B cell (primary cell): ENCODE measurements around the gene SLC47A2. TPM values are rescaled to one million over a fixed set of nuclear protein-coding genes. Genes with fewer than 3 reads are reported as not detected.

Experiments
- ATAC-seq: fragments of 200-7000 bp; cut with Tn5 transposase; one replicate; pipeline ENCODE4 v1.10.0; 2021; ENCODE audit warnings: low read depth, mild to moderate bottlenecking, moderate number of reproducible peaks, moderate library complexity
- CTCF ChIA-PET: fragments of 350-600 bp; sonication (Branson Sonifier 250); formaldehyde crosslinking; loops from one replicate; lab custom pipeline; 2021; ENCODE audit warnings: antibody characterized with exemption, inconsistent platforms; lab: Charles Lee
- POLR2A ChIA-PET: fragments of 350-600 bp; sonication (Branson Sonifier 250); formaldehyde crosslinking; loops from one replicate; lab custom pipeline; 2021; ENCODE audit warnings: antibody characterized with exemption; lab: Charles Lee
- DNase-seq: peaks from one replicate; pipeline ENCODE4 v3.0.0; 2013
- H2AFZ ChIP-seq: 2 replicates; pipeline ENCODE4 v1.6.1; 2012; ENCODE audit warnings: mild to moderate bottlenecking, low read depth, low read length; ENCODE audit not compliant: insufficient read depth, poor library complexity, severe bottlenecking
- H3K27ac ChIP-seq, 2 donors: 1 replicate in 1 of 2; 2 replicates in 1 of 2; pipeline ENCODE4 v1.5.1; 2012 to 2013; ENCODE audit warnings: low read length in 2 of 2, mild to moderate bottlenecking in 2 of 2, moderate library complexity in 1 of 2
- H3K27me3 ChIP-seq, 4 experiments: fragments of 200-600 bp in 1 of 4; sonication (generic) in 1 of 4; replicated peaks in 1 of 4; 1 replicate in 2 of 4; 2 replicates in 2 of 4; pipeline versions ENCODE4 v1.6.1 to v1.7.0; 2013 to 2016; ENCODE audit warnings: low read length in 3 of 4, mild to moderate bottlenecking in 2 of 4, mixed read lengths in 1 of 4, moderate library complexity in 1 of 4; ENCODE audit not compliant: insufficient read depth in 4 of 4, control insufficient read depth in 3 of 4; ENCODE audit errors: control extremely low read depth in 1 of 4
- H3K36me3 ChIP-seq, 2 experiments: replicated peaks in 1 of 2; 1 replicate in 1 of 2; 2 replicates in 1 of 2; pipeline versions ENCODE4 v1.6.1 to v1.7.1; 2013; ENCODE audit warnings: low read length in 1 of 2; ENCODE audit not compliant: insufficient read depth in 2 of 2, control insufficient read depth in 1 of 2; ENCODE audit errors: control extremely low read depth in 1 of 2, extremely low read depth in 1 of 2
- H3K4me1 ChIP-seq, 2 donors: fragments of 200-600 bp in 1 of 2; sonication (generic) in 1 of 2; 1 replicate in 1 of 2; 2 replicates in 1 of 2; pipeline versions ENCODE4 v1.5.1 to v1.6.1; 2013 to 2017; ENCODE audit warnings: low read length in 2 of 2; ENCODE audit not compliant: control insufficient read depth in 2 of 2, insufficient read depth in 2 of 2
- H3K4me2 ChIP-seq: replicated peaks from 2 replicates; pipeline ENCODE3; 2012; ENCODE audit warnings: mild to moderate bottlenecking, low read depth, low read length; ENCODE audit not compliant: poor library complexity, severe bottlenecking
- H3K4me3 ChIP-seq, 5 experiments: fragments of 200-600 bp in 1 of 5; sonication (generic) in 1 of 5; 1 replicate in 3 of 5; 2 replicates in 2 of 5; pipeline versions ENCODE4 v1.5.1 to v1.7.0; 2011 to 2016; ENCODE audit warnings: low read length in 4 of 5, mild to moderate bottlenecking in 4 of 5, low read depth in 2 of 5, control low read depth in 1 of 5, moderate library complexity in 1 of 5; ENCODE audit not compliant: insufficient read depth in 1 of 5; ENCODE audit errors: control extremely low read depth in 1 of 5, extremely low read depth in 1 of 5
- H3K79me2 ChIP-seq: fragments of 200-600 bp; sonication (generic); one replicate; pipeline ENCODE4 v1.6.0; 2016; ENCODE audit warnings: low read length; ENCODE audit not compliant: control insufficient read depth, insufficient read depth
- H3K9ac ChIP-seq: fragments of 200-600 bp; sonication (generic); 2 replicates; pipeline ENCODE4 v1.6.1; 2017; ENCODE audit warnings: mild to moderate bottlenecking, low read length, moderate library complexity
- H3K9me3 ChIP-seq, 3 donors: one replicate each; pipeline versions ENCODE4 v1.6.1 to v1.7.1; 2013; ENCODE audit warnings: low read length in 2 of 3; ENCODE audit not compliant: control insufficient read depth in 2 of 3, insufficient read depth in 1 of 3; ENCODE audit errors: control extremely low read depth in 1 of 3
- H4K20me1 ChIP-seq: 2 replicates; pipeline ENCODE4 v1.6.0; 2012; ENCODE audit warnings: mild to moderate bottlenecking, low read length; ENCODE audit not compliant: insufficient read depth, control insufficient read depth, poor library complexity, severe bottlenecking
- H3K27ac Mint-ChIP-seq: one replicate; pipeline ENCODE4 v1.8.0; 2021; ENCODE audit warnings: mixed read lengths
- H3K27me3 Mint-ChIP-seq: one replicate; pipeline ENCODE4 v1.8.0; 2021; ENCODE audit warnings: mixed read lengths
- H3K4me1 Mint-ChIP-seq: one replicate; pipeline ENCODE4 v1.8.0; 2021; ENCODE audit warnings: mixed read lengths
- H3K4me3 Mint-ChIP-seq: one replicate; pipeline ENCODE4 v1.8.0; 2021; ENCODE audit warnings: mixed read lengths
- H3K9me3 Mint-ChIP-seq: one replicate; pipeline ENCODE4 v1.8.0; 2022; ENCODE audit warnings: mixed read lengths; ENCODE audit not compliant: insufficient read depth
- EZH2 ChIP-seq: IDR thresholded peaks from 2 replicates; pipeline ENCODE4 v1.6.1; 2012; ENCODE audit warnings: borderline replicate concordance, low read depth, mild to moderate bottlenecking, moderate library complexity, low read length; ENCODE audit not compliant: insufficient read depth, poor library complexity, severe bottlenecking
- WGBS: methylation state at CpG from one replicate; pipeline ENCODE4 v1.1.5; 2013; ENCODE audit warnings: missing lambda C conversion rate; ENCODE audit not compliant: insufficient coverage; 5-methylcytosine and 5-hydroxymethylcytosine counted together
- intact Hi-C: fragments of 100-400 bp; cut with micrococcal nuclease; formaldehyde crosslinking; loops from one replicate; pipeline ENCODE4 v1.10.0; 2022
- polyA plus RNA-seq: library from polyadenylated mRNA; depleted of rRNA; stranded (reverse); fragments of >200 nt; gene quantifications from 2 replicates; pipeline ENCODE4 v1.2.3, GENCODE V29; 2012
- small RNA-seq: library from RNA; depleted of rRNA; stranded (forward); fragments of <200 nt; gene quantifications from one replicate; pipeline ENCODE3, GENCODE V24; 2012; ENCODE audit warnings: low replicate concordance, low read depth; ENCODE audit not compliant: insufficient read length
- total RNA-seq, 2 donors: library from RNA; stranded (reverse); fragments of 120-200 nt in 1 of 2; gene quantifications; 1 replicate in 1 of 2; 2 replicates in 1 of 2; pipeline versions ENCODE4 v1.2.3 to v1.2.4, GENCODE V29; 2013 to 2022
- TF ChIP-seq, protein P1 (sequence below): fragments of 200-600 bp; IDR thresholded peaks from one replicate; pipeline ENCODE4 v1.8.0; 2022; ENCODE audit warnings: antibody characterized with exemption, mild to moderate bottlenecking

The SLC47A2 gene
- total and polyA plus RNA-seq, 2 donors (not counting 1 experiment from before 2014, with no cell fraction given): not detected

DNA sequence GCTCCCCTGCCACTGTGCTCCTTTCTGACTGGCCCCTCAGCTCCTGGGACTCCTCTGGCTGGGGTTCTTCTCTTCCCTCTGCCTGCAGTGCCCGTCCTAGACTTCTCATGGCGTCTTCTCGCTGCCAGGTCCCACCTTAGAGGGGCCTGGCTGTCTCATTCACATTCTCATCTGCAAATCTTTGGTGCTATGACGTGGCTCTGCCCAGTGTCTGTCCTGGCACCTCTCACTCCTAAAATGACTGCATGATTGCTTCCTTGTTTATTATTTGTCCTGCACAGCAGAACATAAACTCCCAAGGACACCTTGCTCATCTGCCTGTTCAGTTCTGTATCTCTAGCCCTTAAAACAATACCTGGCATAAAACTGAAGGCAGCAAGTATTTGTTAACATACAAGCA is 86.3 kb downstream of the SLC47A2 start:
- no peaks in the 10 kb centered on the region for H3K9me3 Mint-ChIP-seq
- ChIA-PET POLR2A (no interaction called here), CTCF (interaction anchor here (1.0 kb wide), 1 partner anchor 16 kb away, joined by 3 read pairs; no protein-coding TSS in a partner anchor)
- H3K9ac ChIP-seq: no peak overlapping the region
- H3K4me2 ChIP-seq: no peak overlapping the region
- peaks cover 0 to 1% (median 0%) of the 10 kb centered on the region in 3 donors for H3K9me3 ChIP-seq
- no peak overlapping the region for H3K4me3 Mint-ChIP-seq
- intact Hi-C loops: no loop called here
- DNase-seq: no peak
- no peak overlapping the region for H3K4me3 ChIP-seq
- no peak overlapping the region for H3K27ac Mint-ChIP-seq
- H3K4me1 Mint-ChIP-seq: no peaks in the 10 kb centered on the region
- peaks cover 0 to 9% (median under 1%) of the 10 kb centered on the region in 4 experiments for H3K27me3 ChIP-seq
- H3K27me3 Mint-ChIP-seq: peaks cover 24% of the 10 kb centered on the region
- 75% methylated on average over 4 of the region's 4 CpGs for WGBS
- TF ChIP-seq, protein P1, sequence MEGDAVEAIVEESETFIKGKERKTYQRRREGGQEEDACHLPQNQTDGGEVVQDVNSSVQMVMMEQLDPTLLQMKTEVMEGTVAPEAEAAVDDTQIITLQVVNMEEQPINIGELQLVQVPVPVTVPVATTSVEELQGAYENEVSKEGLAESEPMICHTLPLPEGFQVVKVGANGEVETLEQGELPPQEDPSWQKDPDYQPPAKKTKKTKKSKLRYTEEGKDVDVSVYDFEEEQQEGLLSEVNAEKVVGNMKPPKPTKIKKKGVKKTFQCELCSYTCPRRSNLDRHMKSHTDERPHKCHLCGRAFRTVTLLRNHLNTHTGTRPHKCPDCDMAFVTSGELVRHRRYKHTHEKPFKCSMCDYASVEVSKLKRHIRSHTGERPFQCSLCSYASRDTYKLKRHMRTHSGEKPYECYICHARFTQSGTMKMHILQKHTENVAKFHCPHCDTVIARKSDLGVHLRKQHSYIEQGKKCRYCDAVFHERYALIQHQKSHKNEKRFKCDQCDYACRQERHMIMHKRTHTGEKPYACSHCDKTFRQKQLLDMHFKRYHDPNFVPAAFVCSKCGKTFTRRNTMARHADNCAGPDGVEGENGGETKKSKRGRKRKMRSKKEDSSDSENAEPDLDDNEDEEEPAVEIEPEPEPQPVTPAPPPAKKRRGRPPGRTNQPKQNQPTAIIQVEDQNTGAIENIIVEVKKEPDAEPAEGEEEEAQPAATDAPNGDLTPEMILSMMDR: no peak
- no peak for TF ChIP-seq EZH2
- no peaks in the 10 kb centered on the region for H4K20me1 ChIP-seq
- H3K27ac ChIP-seq: no peak overlapping the region
- no peak for ATAC-seq
- no peak overlapping the region for H2AFZ ChIP-seq
- no peaks in the 10 kb centered on the region for H3K79me2 ChIP-seq
- H3K4me1 ChIP-seq: no peaks in the 10 kb centered on the region
- no peaks in the 10 kb centered on the region for H3K36me3 ChIP-seq

DNA sequence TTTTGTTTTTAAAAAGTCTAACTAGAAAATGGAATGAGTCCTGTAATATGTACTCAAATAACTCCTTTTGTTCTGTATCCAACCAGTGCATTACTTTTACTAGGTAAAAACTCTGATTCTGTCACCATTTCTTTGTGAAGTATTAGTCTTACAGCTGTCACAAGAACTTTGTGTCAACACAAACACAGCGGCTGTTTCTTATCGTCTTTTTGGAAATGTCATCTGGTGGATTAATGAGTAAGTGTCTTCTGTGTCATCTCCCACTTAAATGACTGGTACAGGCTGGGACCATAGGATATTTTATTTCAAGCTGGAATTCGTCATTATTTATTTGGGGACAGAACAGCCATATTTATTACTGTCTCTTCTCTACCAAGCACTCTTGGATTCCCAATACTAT is 86.9 kb downstream of the SLC47A2 start:
- ChIA-PET POLR2A (no interaction called here), CTCF (interaction anchor here (1.0 kb wide), 1 partner anchor 17 kb away, joined by 3 read pairs; no protein-coding TSS in a partner anchor)
- Histone ChIP-seq H3K9ac (no peak overlapping the region), H2AFZ (no peak overlapping the region), H4K20me1 (no peaks in the 10 kb centered on the region), H3K9me3 (peaks cover 0 to 1% (median 0%) of the 10 kb centered on the region in 3 donors), H3K27ac (no peak overlapping the region), H3K4me2 (no peak overlapping the region), H3K36me3 (no peaks in the 10 kb centered on the region), H3K27me3 (peaks cover 0 to 10% (median 2%) of the 10 kb centered on the region in 4 experiments), H3K79me2 (no peaks in the 10 kb centered on the region), H3K4me3 (no peak overlapping the region), H3K4me1 (no peaks in the 10 kb centered on the region)
- no peak for DNase-seq
- no peak for ATAC-seq
- Mint-ChIP-seq H3K27me3 (peaks cover 24% of the 10 kb centered on the region), H3K4me1 (no peaks in the 10 kb centered on the region), H3K27ac (no peak overlapping the region), H3K4me3 (no peak overlapping the region), H3K9me3 (no peaks in the 10 kb centered on the region)
- WGBS: 100% methylated on average over 1 of the region's 3 CpGs
- TF ChIP-seq, protein P1: no peak
- TF ChIP-seq EZH2: no peak
- intact Hi-C loops: no loop called here

Small RNA genes lying within 50 kb of the gene (small RNA-seq; reads per million reads assigned to genes)
- gene RF00322: not detected

Other genes starting within 250 kb of the SLC47A2 start
- gene SLC47A1, start 182.7 kb downstream of the SLC47A2 start, total RNA-seq: not detected in 2 replicates
- 0.30 TPM in 1 of 2 replicates, not detected in the other for gene SLC47A1, start 182.7 kb downstream of the SLC47A2 start, polyA plus RNA-seq
- gene ALDH3A2, start 67.8 kb downstream of the SLC47A2 start, total RNA-seq: 31.5 and 35.1 TPM in 2 replicates
- gene ALDH3A2, start 67.8 kb downstream of the SLC47A2 start, polyA plus RNA-seq: 7.5 and 14.6 TPM in 2 replicates
- not detected in 2 replicates for gene ALDH3A1, start 31.7 kb upstream of the SLC47A2 start, total RNA-seq
- not detected in 2 replicates for gene ALDH3A1, start 31.7 kb upstream of the SLC47A2 start, polyA plus RNA-seq
- 2.9 and 7.4 TPM in 2 replicates for gene ULK2, start 151.4 kb upstream of the SLC47A2 start, total RNA-seq
- 1.2 and 2.0 TPM in 2 replicates for gene ULK2, start 151.4 kb upstream of the SLC47A2 start, polyA plus RNA-seq